Measurements from ENCODE around the gene CCNQ.

The CCNQ gene

DNA sequence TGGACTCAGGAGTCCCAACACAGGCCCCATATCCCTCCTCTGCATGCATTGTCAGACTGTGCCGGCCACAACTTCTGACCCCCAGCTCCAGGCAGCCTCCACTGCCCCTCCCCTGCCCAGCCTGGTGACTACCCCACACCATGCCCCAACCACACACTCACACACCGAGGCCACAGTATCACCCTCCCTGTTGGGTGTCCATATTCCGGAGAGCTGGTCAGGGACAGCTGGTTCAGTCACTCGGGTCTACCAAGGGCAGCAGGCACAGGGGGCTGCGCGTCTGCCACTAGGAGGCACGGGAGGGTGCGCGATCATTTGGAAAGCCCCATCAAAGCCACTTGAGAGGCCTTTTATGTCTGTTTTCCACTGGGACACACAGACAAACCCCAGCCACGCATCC, 26.3 kb downstream of the CCNQ start:
- no peak for DNase-seq

DNA sequence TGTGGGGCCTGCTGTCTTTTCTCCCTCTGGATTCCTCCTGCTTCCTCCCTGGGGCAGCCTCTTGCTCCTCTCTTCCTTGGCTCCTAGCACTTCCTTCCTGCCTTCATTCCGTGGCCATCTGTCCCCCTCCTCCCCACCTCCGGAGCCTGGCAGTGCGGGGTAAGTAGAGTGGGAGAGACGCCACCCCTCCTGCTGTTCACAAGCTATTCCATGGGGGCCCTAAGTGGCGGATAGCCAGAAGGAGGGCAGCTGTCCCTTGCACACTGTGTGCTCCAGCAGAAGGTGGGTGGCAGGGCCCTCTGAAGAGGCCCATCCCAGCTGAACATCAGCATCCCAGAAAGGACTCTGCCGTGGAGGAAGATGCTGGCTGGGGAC, 27.4 kb downstream of the CCNQ start:
- no peak for DNase-seq

DNA sequence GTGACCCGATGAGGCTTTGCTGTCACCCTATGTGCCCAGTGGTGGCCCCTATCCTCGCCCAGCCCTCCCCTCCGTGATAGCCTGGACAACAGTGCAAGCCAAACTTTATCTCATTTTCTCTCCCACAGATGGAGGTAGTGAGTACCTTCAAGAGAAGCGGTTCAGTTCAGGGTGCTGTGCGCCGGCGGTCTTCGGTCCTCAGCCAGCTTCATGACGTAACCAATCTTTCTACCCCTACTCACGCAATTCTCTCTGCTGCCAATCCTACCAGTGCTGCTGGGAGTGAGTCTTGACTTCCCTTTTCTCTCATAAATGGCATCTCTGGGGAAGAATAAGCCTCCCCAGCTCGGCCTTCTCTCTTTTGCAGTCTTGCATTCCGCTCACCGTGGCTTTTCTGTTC, 29.5 kb downstream of the CCNQ start:
- no peak for DNase-seq

DNA sequence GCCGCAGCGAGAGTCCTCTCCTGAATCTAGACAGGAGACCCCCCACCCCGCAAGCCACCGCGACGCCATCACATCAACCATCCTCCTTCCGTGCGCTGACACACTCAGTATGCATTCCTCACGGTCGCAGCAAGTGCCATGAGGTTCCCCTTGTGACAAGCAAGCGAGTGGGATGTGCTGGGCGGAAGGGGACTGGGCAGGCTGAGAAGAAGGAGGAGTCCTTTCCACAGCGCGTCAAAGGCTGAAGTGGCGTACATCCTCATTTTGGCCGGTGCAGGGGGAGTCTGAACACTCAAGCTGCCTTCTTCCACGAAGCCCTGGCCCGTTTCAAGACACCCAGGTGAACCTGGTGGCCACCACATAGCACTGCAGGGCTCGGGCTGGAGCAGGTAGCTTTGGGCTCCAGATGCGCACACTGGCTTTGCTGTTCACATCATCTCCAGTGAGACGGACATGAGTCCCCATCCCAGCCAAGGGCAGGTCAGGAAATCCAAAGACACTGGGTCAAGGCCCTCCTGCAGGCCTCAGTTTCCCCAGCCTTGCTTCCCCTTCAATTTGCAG, 30.4 kb downstream of the CCNQ start:
- DNase-seq, result no peak

DNA sequence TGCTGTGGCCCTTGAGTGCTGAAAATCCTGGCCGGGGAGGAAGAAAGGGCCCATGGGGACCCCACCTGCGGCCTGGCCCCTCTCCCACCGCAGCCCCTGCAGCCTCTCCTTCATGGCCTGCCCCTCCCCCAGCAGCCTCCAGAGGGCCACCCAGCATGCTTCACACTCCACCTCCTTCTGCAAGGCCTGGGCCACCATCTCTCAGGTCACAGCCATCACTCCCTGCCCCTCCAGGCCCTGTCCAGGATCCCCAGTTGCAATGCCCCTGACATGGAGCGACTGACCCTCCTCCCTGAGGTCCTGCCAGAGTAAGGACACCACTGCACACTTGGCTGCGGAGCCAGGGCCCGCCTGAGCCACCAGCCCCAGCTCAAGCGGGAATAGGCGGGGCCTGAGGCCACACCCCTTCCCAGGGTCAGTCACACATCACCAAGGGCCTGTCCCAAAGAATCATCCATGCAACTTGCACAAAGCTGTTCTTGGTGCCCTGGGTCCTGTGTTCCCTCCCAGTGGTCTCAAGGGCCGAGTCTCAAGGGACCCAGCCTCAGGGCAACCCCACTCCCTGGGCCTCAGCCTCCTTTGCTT, 32.9 kb downstream of the CCNQ start:
- no peak for DNase-seq

DNA sequence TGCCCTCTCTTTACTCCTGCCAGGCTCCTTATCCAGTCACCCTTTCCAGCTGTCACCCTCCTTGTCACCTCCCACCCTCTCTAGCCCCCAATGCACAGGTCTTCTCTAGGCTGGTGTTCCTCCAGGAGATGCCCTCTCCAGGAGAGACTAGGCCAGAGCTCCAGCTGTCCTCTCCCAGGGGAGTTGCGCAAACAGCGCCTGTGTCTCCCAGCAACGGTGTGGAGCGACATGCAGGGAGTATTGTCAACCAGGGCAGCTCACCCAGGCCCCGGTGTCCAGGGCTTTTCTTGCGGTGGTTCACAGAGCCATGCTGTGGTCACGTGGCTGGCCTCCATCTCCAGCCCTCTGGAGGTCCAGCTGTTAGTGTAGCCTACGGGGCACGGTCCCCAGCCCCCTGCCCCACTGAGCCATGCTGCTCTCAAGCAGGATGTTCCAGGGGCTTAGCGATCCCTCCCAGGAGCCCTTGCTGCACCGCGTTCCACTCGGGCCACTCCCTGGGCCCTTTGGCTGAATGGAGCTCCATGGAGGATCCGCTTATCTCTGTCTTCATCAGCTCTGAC, 34.8 kb downstream of the CCNQ start:
- no peak for DNase-seq

DNA sequence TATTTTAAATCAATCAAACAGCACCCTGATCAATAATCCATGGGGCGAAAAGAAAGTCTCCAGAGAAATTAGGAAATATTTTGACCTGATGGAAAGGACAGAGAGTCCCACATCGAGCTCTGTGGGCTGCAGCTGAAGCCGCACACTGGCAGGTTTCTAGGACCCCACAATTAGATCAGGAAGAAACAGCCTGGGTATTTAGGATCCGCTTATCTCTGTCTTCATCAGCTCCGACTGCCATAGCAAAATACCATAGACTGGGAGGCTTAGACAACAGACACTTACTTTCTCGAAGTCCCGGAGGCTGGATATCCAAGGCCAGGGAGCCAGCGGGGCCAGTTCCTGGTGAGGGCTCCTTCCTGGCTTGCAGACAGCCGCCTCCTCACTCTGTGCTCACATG, 36.4 kb downstream of the CCNQ start:
- DNase-seq, result no peak

DNA sequence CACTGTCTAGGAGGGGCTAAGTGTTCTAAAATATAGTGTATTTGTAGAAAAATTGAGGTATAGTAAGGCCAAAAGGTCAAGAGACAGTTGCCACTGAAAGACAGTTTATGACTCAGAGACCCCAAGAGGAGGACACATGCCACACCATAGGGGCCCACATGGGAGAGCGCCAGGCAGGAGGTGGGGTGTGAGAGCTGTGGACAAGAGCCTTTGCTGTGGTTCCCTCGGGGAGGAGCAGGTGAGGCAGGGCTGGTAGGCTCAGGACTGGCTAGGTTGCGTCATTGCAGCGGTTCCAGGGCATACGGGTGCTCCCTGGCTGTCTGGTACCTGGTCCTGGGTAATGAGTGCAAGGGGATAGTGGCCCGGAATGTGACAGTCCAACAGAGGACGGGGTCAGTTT, 37.6 kb downstream of the CCNQ start:
- no peak for DNase-seq

DNA sequence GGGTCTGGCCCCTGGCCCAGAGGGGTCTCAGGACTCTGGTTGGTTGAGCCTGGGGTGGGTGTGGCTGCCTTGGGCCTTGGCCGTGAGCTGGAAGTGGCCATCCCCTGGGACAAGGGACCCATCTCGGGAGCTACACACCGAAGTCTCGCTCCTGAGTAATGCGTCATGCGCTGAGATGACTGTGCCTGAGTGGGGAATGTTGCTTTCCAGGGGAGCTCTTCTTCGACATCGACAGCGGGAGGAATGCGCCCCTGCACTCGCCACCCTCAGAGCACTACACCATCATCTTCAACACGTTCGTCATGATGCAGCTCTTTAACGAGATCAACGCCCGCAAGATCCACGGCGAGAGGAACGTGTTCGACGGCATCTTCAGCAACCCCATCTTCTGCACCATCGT, 38.5 kb downstream of the CCNQ start:
- no peak for DNase-seq

DNA sequence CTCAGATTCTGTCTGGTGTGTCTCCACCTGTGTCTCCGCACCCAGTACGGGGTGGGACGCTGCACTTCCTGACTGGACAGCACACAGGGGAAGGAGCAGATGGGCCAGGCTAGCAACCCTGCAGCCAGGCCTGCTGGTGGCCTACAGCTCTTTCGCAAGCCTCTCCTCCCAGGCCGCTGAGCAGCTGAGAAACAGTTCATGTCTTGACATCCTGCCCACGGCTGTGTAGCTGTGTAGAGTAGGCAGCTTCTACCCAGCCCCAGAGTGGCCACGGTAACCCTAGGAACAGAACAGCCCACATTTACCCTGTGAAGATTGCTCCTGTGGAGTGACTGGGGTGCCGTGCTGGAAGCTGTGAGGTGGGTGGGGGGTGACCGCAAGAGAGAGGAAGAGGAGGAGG, 38.9 kb downstream of the CCNQ start:
- DNase-seq, result no peak

DNA sequence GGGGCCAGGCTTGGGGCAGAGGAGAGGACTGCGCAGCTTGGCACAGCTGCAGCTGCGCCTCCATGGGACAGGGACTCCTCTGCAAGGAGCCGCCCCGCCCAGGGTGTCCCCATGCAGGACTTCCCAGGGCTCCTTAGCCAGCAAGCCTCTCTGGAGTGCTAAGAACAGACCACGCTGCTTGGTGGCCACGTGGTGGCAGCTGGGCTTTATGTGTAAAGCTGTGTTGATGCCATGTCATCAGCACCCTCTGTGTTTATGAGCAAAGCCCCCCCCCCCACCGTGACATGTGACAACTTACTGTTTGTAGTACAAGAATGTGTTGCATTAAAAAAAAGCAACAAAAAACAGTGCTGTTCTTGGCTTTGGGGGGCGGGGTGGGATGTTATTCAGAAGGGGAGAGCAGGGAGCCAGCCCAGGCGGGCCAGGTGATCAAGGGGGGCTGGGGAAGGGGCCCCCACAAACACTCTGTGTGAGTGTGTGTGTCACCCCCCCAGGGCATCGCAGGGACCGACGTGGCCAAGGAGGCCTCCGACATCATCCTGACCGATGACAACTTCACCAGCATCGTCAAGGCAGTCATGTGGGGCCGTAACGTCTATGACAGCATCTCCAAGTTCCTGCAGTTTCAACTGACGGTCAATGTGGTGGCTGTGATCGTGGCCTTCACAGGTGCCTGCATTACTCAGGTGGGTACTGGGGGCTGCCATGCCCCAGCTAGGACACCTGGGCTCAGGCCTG, 41.2 kb downstream of the CCNQ start:
- DNase-seq, result no peak

DNA sequence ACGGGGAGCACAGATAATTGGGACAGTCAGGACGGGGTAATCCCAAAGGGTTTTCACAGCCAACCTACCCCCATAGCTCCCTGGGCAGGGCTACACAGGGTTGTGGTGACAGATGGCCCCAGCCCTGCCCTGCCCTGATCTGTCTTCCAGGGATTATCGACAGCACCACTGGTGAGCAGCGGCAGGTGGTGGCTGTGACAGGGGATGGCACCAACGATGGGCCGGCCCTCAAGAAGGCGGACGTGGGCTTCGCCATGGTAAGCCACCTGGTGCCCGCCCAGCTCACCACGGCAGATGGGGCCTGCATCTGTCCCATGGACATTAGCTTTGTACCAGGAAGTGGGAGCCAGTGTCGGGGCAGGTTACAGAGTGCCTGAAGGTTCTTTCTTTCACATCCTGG, 42.2 kb downstream of the CCNQ start:
- no peak for DNase-seq

DNA sequence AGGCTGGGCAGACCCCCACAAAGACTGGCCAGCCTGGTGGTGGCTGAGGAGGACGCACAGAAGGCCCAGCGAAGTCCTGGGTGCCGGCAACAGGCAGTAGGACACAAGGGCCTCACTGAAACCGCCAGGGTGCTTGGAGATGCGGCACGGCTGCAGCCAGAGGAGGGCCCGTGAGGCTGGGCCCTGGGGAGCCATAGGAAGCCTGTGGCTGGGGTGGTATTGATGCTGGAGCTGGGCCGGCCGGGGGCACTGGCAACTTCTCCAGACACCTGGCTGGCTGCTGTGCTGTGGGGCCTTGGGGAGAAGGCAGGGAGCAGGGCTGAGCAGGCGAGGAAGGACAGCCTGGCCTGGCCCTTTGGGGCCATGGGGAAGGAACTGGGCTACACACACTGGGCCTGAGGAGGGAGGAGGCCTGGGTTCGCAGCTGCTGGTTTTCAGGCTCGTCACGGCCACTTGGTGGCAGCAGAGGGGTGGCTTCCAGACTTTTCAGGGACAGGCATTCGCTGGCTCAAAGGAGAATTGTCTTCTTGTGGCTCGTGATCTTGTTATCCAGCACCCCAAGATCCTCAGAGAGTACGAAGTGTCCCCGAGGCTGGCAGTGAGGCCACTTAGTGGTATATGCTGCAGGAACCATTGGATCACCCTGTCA, 44.3 kb downstream of the CCNQ start:
- peak; percentile 7 to 72 (median 48) for DNase-seq

DNA sequence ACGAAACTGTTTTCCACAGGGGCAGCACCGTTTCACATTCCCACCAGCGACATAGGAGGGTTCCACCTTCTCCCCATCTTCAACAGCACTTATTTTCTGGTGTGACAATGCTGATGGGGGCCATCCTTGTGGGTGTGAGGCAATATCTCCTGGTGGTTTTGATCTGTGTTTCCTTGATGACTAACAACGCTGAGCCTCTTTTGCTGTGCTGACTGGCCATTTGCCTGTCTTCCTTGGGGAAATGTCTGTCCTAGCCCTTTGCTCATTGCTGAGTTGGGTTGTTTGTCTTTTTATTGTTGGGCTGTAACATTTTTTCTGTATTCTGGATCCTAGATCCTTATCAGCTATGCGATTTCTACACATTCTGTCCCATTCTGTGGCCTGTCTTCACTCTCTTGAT, 47.8 kb downstream of the CCNQ start:
- DNase-seq, result no peak

DNA sequence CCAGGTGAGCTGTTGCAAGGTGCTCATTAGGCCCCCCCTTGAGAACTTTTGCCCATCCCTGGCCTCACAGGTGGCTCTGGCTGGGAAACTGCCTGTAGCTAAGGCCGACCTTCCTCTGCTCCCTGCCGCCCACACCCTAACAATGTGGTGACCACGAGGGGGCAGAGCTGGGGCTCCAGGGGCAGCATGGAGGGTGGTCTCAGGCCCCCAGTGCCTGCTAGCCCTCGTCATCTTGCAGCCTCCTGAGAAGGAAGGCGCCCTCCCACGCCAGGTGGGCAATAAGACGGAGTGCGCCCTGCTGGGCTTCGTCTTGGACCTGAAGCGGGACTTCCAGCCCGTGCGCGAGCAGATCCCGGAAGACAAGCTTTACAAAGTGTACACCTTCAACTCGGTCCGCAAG, 49.1 kb downstream of the CCNQ start:
- no peak for DNase-seq

DNA sequence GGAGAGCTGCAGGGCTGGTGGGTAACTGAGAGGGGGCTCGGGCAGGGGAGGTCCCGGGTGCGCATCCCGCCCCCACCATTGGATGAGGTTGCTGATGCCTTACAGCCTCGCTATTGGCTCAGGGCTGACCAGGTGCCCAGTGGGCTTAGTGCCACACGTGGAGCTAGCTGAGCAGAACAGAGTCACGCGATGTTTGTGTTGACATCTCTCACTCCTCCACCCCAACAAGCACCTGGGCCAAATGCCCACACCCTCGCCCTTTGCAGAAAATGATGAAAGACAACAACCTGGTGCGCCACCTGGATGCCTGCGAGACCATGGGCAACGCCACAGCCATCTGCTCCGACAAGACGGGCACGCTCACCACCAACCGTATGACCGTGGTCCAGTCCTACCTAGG, 49.7 kb downstream of the CCNQ start:
- DNase-seq, result no peak

DNA sequence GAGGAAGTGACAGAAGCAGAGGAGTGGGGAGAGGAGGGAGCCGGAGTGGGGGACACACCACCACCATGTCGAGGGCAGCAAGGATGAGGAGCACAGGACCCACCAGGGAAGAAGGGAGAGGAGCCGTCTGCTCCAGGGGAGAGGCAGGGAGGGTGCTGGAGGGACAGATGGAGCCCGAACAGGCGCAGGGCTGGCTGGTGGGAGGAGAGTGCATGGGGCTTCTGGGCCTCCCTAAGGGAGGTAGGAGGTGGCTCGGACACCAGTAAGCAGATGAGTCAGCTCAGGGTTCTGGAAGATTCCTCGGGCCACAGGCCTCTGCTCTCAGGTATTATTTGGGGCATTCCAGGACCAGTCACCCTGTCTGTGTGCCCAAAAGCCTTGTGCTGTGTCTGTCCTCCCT, 51.7 kb downstream of the CCNQ start:
- no peak for DNase-seq

DNA sequence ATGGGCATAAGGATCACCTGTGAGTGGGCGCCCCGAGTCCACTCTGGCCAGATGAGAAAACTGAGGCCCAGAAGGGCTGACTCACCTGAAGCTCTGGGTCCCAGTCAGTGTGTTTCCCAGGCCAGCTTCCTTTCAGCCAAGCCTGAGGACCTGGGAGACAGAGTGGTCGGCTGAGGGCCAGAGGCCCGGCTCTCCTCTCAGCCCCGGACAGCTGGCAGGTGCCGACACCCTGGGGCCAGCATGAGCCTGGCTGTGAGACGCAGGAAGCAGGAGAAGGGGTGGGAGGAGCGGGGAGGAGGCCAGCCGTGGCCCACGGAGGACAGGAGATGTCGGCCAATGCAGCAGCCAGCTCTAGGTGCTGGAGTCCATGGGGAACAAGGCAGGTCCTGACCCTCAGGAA, 52.6 kb downstream of the CCNQ start:
- no peak for DNase-seq

DNA sequence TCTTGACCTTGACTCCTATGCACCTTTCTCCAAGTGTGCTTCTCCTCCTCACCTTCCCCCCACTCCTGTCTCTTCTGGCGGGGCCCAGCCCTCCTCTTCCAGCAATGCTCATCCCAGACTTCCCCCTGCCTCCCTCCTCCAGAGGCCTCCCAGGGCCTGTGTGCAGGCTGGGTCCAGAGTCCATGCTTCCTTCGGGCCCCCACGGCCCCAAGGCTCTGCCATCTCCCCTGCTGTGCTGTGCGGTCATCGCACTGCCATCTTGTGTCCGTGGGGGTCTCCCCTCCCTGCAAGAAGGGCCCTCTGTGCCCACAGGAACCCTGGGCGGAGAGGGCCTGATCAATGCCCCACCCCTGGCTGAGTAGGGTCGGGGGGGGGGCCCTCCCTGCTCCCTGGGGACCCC, 54.2 kb downstream of the CCNQ start:
- DNase-seq, result no peak

DNA sequence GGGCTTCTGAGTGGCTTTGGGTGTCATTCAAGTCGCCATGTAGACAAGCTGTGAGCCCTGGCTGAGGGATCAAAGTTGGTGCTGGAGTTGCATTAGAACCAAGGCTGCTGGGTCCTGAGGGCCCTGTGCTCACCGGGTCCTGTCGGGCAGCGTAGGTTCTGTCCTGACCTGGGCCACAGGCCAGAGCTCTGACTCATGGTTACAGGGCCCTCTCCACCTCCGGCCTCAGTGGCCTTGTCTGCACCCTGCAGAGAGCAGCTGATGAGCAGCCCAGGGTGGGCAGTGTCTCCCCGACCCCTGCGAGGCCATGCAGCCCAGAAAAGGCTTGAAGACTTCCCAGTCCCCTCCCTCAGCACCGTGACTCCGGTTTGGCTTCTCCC, 59.0 kb downstream of the CCNQ start:
- no peak for DNase-seq

DNA sequence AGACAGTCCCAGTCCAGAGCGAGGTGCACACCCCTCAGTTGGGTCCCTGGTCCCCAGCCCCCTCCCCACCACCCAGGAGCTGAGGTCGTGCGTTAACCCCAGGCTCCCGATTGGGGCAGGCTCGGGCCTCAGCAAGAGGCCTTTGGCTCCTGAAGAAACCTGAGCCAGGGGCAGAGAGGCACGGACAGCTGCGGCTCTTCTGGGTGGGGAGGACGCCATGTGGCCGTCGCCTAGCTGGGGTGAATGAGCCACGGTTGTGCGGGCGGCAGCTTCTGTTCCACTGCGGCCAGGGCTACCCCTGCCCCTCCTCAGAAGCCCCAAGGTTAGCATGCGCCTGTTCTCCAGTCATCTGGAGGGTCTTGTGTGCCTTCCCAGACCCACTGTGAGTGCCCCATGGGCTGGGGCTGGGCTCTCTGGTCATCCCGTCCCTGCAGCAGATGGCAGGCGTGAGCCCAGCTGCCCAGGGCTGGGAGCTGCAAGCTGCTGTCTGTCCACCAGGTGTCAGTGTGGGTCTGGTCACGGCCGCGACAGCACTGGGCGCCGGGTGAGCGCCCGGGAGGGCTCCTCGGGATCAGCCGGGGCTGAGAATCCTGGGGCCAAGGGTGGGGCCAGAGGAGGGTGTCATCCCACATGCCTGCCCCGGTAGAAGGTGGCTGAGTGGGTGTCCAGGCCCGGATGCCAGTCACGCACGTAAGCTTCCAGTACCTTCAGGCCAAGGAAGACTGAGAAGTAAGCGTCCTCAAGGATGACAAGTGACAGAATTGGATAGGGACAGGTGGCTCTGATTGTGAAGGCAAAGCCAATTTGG, 59.6 kb downstream of the CCNQ start:
- DNase-seq, result peak; percentile 1 to 62 (median 40)

DNA sequence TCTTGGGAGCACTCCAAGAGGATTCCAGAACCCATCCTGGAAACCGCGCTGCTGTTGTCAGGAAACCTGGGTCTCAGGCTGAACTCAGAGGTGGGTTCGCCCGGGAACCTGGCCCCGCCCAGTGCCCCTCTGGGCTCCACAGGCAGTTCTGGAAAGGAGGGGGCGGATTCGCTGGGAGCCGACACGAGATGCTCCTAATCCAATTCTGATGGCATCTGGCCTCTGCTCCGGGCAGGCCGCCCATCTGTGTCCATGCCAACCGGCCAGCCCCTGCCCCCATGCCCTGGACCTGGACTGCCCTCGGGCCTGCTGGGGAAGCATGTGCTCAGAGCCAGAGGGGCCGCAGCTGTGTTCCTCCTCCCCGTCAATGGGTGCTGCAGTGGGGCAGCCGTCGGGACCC, 60.5 kb downstream of the CCNQ start:
- no peak for DNase-seq
